GM19452 (cell line): ENCODE data around the gene RPP40.
"Not testable (repeated sequence)": the region's sequence is repeated elsewhere in the genome, so short reads cannot be mapped to it uniquely, and the experiment has no call there.

Experiments used
- ATAC-seq: cut with Tn5 transposase; IDR thresholded peaks from one replicate; pipeline ENCODE4 v1.9.1; 2021; ENCODE audit not compliant: unreplicated experiment

RPP40 gene

GRCh38 chr6:5020142-5020541, 16.3 kb upstream of the RPP40 start:
- no peak for ATAC-seq

GRCh38 chr6:5014072-5014561, 10.3 kb upstream of the RPP40 start:
- ATAC-seq = no peak

GRCh38 chr6:5012519-5012918, 8.7 kb upstream of the RPP40 start:
- no peak for ATAC-seq

- ATAC-seq = no peak
These were observed 7.5 kb upstream of the RPP40 start for GRCh38 chr6:5011346-5011745.

GRCh38 chr6:5007531-5007930, 3.7 kb upstream of the RPP40 start:
- ATAC-seq = no peak

- no peak for ATAC-seq
These were observed 2.4 kb upstream of the RPP40 start for GRCh38 chr6:5006222-5006621.

GRCh38 chr6:5005038-5005433, 1.2 kb upstream of the RPP40 start:
- not testable (repeated sequence) for ATAC-seq

GRCh38 chr6:5004373-5005037, 668 bp upstream of the RPP40 start:
- ATAC-seq = no peak

GRCh38 chr6:4999586-4999985, 4.3 kb downstream of the RPP40 start:
- ATAC-seq = no peak

- ATAC-seq = no peak
These were observed 6.0 kb downstream of the RPP40 start for GRCh38 chr6:4997862-4998261.

GRCh38 chr6:4994741-4995140, 9.1 kb downstream of the RPP40 start:
- ATAC-seq = no peak

GRCh38 chr6:4987432-4987831, 16.4 kb downstream of the RPP40 start:
- no peak for ATAC-seq

- no peak for ATAC-seq
These were observed 16.8 kb downstream of the RPP40 start for GRCh38 chr6:4986999-4987398.

- no peak for ATAC-seq
These were observed 20.5 kb downstream of the RPP40 start for GRCh38 chr6:4983322-4983721.

- no peak for ATAC-seq
These were observed 22.1 kb downstream of the RPP40 start for GRCh38 chr6:4981761-4982160.

- no peak for ATAC-seq
These were observed 24.4 kb downstream of the RPP40 start for GRCh38 chr6:4979426-4979825.

GRCh38 chr6:4977468-4977867, 26.4 kb downstream of the RPP40 start:
- ATAC-seq = no peak

GRCh38 chr6:4975506-4975905, 28.3 kb downstream of the RPP40 start:
- no peak for ATAC-seq

GRCh38 chr6:4974962-4975361, 28.9 kb downstream of the RPP40 start:
- no peak for ATAC-seq

GRCh38 chr6:4973982-4974745, 29.7 kb downstream of the RPP40 start:
- no peak for ATAC-seq

GRCh38 chr6:4973415-4973814, 30.4 kb downstream of the RPP40 start:
- ATAC-seq = no peak

- ATAC-seq = no peak
These were observed 31.4 kb downstream of the RPP40 start for GRCh38 chr6:4972438-4972837.
